GM21723 (cell line): ENCODE data around the gene PLIN4.
"Not testable (repeated sequence)": the region's sequence is repeated elsewhere in the genome, so short reads cannot be mapped to it uniquely, and the experiment has no call there.

Experiments
- ATAC-seq: cut with Tn5 transposase; IDR thresholded peaks from one replicate; pipeline ENCODE4 v1.9.1; 2021; ENCODE audit warnings: mild to moderate bottlenecking, moderate library complexity; ENCODE audit not compliant: unreplicated experiment

Gene PLIN4

GRCh38 chr19:4528843-4529242, 10.6 kb upstream of the PLIN4 start:
- ATAC-seq, result no peak

GRCh38 chr19:4527377-4527776, 9.1 kb upstream of the PLIN4 start:
- not testable (repeated sequence) for ATAC-seq

GRCh38 chr19:4525563-4526002, 7.3 kb upstream of the PLIN4 start:
- ATAC-seq, result no peak

GRCh38 chr19:4524808-4525562, 6.7 kb upstream of the PLIN4 start:
- ATAC-seq, result no peak

GRCh38 chr19:4523306-4524110, 5.2 kb upstream of the PLIN4 start:
- no peak for ATAC-seq

GRCh38 chr19:4522291-4523002, 4.2 kb upstream of the PLIN4 start:
- no peak for ATAC-seq

- no peak for ATAC-seq
Observed at GRCh38 chr19:4521888-4522242, 3.6 kb upstream of the PLIN4 start.

- ATAC-seq, result no peak
Observed at GRCh38 chr19:4521170-4521887, 3.0 kb upstream of the PLIN4 start.

- no peak for ATAC-seq
Observed at GRCh38 chr19:4519521-4520277, 1.4 kb upstream of the PLIN4 start.

GRCh38 chr19:4519172-4519496, 848 bp upstream of the PLIN4 start:
- no peak for ATAC-seq

GRCh38 chr19:4517451-4518057, 732 bp downstream of the PLIN4 start:
- no peak for ATAC-seq

- ATAC-seq, result no peak
Observed at GRCh38 chr19:4516939-4517300, 1.4 kb downstream of the PLIN4 start.

GRCh38 chr19:4516199-4516938, 1.9 kb downstream of the PLIN4 start:
- ATAC-seq, result no peak

- no peak for ATAC-seq
Observed at GRCh38 chr19:4515732-4516131, 2.6 kb downstream of the PLIN4 start.

- no peak for ATAC-seq
Observed at GRCh38 chr19:4513248-4513647, 5.0 kb downstream of the PLIN4 start.

GRCh38 chr19:4512070-4512469, 6.2 kb downstream of the PLIN4 start:
- ATAC-seq, result no peak

GRCh38 chr19:4511300-4512054, 6.8 kb downstream of the PLIN4 start:
- ATAC-seq, result no peak

- no peak for ATAC-seq
Observed at GRCh38 chr19:4510435-4511255, 7.6 kb downstream of the PLIN4 start.
